Stimulated activated naive CD8-positive, alpha-beta T cell treated with anti-CD3 and anti-CD28 coated beads, Interleukin-15, amount 100 ng/mL, for 72 hours (primary cell): ENCODE results near the gene HSPA13.
A peak's percentile ranks its signal among the peaks of the same experiment; 100 is the strongest.

ENCODE experiments used
- ATAC-seq: fragments of 150-1000 bp; cut with Tn5 transposase; 2 replicates; pipeline ENCODE4 v1.10.0; 2021; ENCODE audit warnings: mild to moderate bottlenecking, moderate library complexity
- DNase-seq, 2 donors: peaks; one replicate each; pipeline ENCODE4 v3.0.0; 2021 to 2022
- H3K27ac Mint-ChIP-seq, 2 donors: one replicate each; pipeline ENCODE4 v1.8.0; 2022; ENCODE audit warnings: mild to moderate bottlenecking in 2 of 2, mixed read lengths in 2 of 2, moderate library complexity in 2 of 2
- H3K27me3 Mint-ChIP-seq: one replicate; pipeline ENCODE4 v1.8.0; 2022; ENCODE audit warnings: mixed read lengths
- H3K4me1 Mint-ChIP-seq: one replicate; pipeline ENCODE4 v1.8.0; 2022; ENCODE audit warnings: mild to moderate bottlenecking, mixed read lengths
- H3K4me3 Mint-ChIP-seq, 2 donors: one replicate each; pipeline ENCODE4 v1.8.0; 2022; ENCODE audit warnings: mild to moderate bottlenecking in 2 of 2, mixed read lengths in 2 of 2, moderate library complexity in 1 of 2
- H3K9me3 Mint-ChIP-seq, 2 donors: one replicate each; pipeline ENCODE4 v1.8.0; 2022; ENCODE audit warnings: mixed read lengths in 2 of 2

Gene HSPA13

DNA sequence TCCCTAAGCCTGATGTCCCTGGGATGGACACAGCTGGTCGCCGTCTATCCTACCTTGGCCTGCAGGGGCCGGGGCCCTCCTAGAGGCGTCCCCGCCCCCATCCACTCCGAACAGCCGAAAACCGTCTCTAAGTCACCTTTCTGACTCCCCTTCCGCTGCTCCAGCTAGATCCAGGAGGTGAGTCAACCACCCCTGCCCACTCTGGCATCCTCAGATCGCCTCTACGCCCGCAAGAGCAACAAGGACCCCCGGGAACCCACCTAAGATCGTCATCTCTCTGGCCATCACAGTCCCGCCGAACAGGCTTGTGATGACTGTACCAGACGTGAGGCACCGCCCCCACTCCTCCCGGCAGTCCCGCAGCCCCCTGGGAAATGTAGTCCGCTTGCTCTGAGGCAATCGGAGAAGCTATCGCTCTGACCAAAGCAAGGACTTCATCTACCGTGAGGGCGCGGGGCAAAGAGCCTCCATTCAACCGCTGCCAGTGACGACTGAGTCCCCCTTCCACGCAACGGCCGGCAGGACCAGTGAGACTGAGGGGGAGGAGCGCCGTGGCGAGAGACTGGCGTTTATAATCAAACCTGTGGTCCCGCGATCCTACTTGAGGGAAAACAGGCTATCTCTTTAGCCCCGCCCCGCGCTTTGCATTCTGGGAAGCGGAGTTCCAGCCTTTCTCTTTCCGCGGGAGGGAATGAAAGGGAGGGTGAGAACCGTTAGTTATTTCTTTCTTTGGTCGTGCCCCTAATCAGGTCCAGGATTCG is at the start of gene HSPA13:
Gene HSPA13, minus strand, starts transcription at position 312 of the 761 bp plus-strand sequence. Its CDS starts 27 bp downstream, at position 285.
- Mint-ChIP-seq H3K9me3 (no peaks in the 10 kb centered on the region), H3K4me3 (peak within 1 kb of the TSS; percentile 99 to 100), H3K4me1 (peaks cover 27% of the 10 kb centered on the region), H3K27ac (peak within 1 kb of the TSS; percentile 100), H3K27me3 (no peaks in the 10 kb centered on the region)
- peak; percentile 98 to 99 for DNase-seq
- peak; percentile 97 for ATAC-seq

DNA sequence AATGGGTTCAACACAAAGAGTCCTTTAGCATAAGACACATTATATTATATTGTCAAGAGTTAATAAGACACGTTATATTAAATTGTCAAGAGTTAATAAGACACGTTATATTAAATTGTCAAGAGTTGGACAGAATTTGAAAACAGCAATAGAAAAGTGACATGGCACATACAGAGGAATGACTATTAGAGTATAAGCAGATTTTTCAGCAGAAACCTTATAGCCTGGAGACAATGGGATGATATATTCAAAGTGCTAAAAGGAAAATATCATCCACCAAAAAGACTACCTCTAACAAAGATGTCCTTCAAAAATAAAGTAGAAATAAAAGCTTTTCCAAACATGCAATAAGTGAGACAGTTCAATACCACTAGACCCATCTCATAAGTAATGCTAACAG is 36.0 kb upstream of the HSPA13 start:
- Mint-ChIP-seq H3K27ac (no peak overlapping the region), H3K9me3 (peaks cover 19 to 55% of the 10 kb centered on the region in 2 donors), H3K4me1 (peaks cover 12% of the 10 kb centered on the region), H3K4me3 (no peak overlapping the region), H3K27me3 (peaks cover 22% of the 10 kb centered on the region)
- ATAC-seq (no peak), DNase-seq (no peak)

DNA sequence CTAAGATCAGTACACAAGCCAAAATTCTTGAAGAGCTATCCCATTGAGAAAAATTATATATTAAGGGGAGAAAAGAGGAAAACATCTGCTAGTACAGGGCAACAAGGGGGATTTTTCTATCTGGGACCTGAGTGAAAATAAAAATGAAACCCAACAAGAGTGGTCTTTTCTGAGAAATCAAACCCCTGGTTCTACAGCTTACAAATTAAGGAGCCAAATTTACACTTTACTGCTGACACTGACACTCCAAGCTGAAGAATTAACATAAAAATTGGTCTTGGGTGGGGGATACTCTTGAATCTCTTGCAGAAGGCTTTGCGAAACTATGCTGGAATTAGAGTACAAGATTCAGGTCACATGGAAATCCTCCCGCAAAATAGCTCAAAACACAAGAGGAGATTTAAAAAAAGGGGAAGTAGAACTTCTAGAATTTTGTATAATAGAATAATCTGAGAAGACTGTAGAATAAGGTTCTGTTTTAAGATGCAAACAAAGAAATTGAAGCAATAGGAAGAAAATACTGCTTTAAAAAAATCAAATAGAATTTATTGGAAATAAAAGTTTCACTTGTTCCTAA is 32.1 kb upstream of the HSPA13 start:
- H3K27ac Mint-ChIP-seq = peak overlapping the region; percentile 42 to 86
- no peaks in the 10 kb centered on the region for H3K27me3 Mint-ChIP-seq
- H3K9me3 Mint-ChIP-seq = peaks cover 17 to 47% of the 10 kb centered on the region in 2 donors
- ATAC-seq = no peak
- no peak overlapping the region for H3K4me3 Mint-ChIP-seq
- peaks cover 12% of the 10 kb centered on the region for H3K4me1 Mint-ChIP-seq
- DNase-seq = no peak

- H3K27ac Mint-ChIP-seq = no peak overlapping the region
- DNase-seq (no peak), ATAC-seq (no peak)
- peaks cover 14 to 15% of the 10 kb centered on the region in 2 donors for H3K9me3 Mint-ChIP-seq
- no peak overlapping the region for H3K4me3 Mint-ChIP-seq
- no peaks in the 10 kb centered on the region for H3K27me3 Mint-ChIP-seq
- H3K4me1 Mint-ChIP-seq = peaks cover 7% of the 10 kb centered on the region
Measured at GRCh38 chr21:14405962-14406361, 23.0 kb upstream of the HSPA13 start.

DNA sequence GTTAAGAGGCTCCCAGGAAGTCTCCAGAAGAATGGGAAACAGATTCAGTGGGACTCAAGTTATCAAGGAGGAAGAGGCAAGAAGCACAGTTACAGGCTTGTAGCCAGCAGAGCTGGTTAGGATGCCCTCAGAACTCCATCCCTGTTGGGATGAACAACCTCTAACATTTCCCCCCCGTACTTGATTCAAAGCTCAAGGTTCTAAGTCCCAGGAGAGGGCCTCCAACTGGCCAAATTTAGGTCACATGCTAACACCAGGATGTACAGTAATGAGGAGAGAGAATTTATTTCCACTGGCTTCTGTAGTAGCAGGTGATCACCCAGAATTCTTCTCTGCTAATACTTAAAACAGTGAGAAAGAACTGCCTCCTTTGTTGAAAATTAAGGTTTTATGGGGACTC is 22.3 kb upstream of the HSPA13 start:
- ATAC-seq (no peak), DNase-seq (no peak)
- Mint-ChIP-seq H3K27me3 (no peaks in the 10 kb centered on the region), H3K4me1 (peaks cover 7% of the 10 kb centered on the region), H3K27ac (no peak overlapping the region), H3K4me3 (no peak overlapping the region), H3K9me3 (peaks cover 8 to 12% of the 10 kb centered on the region in 2 donors)

DNA sequence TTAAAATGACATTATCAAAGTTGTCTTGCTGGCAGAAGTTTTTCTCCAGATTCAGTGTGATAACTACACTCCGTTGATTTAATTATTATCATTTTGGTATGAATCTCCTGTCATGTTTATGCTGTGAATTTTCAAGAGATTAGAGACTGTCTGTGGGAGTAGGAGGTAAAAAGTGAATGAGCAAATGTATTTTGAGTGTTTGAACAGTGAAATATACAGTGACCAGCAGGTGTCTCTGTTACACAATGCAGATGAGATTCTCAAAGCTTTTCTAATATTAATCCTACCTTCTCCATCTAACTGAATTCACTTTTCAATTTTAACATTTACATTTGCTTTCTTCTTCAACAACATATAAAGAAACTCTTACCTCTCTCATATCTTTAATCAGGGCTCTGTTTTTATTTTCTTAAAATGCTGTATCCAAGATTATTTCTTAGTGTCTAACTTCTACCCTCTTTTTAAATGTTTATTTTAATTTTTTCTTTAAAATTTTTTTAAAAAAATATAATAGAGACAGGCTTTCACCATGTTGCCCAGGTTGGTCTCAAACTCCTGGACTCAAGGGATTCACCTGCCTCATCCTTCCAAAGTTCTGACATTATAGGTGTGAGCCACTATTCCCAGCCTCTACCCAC is 20.9 kb upstream of the HSPA13 start:
- peaks cover 0 to 5% of the 10 kb centered on the region in 2 donors for H3K9me3 Mint-ChIP-seq
- no peak overlapping the region for H3K4me3 Mint-ChIP-seq
- no peaks in the 10 kb centered on the region for H3K27me3 Mint-ChIP-seq
- peaks cover 7% of the 10 kb centered on the region for H3K4me1 Mint-ChIP-seq
- no peak overlapping the region for H3K27ac Mint-ChIP-seq
- DNase-seq = no peak
- peak; percentile 61 for ATAC-seq

GRCh38 chr21:14401217-14401616 is 18.3 kb upstream of the HSPA13 start:
- DNase-seq = no peak
- Mint-ChIP-seq H3K9me3 (no peaks in the 10 kb centered on the region), H3K27me3 (peaks cover under 1% of the 10 kb centered on the region), H3K27ac (no peak overlapping the region), H3K4me3 (no peak overlapping the region), H3K4me1 (peaks cover 7% of the 10 kb centered on the region)
- ATAC-seq = no peak

DNA sequence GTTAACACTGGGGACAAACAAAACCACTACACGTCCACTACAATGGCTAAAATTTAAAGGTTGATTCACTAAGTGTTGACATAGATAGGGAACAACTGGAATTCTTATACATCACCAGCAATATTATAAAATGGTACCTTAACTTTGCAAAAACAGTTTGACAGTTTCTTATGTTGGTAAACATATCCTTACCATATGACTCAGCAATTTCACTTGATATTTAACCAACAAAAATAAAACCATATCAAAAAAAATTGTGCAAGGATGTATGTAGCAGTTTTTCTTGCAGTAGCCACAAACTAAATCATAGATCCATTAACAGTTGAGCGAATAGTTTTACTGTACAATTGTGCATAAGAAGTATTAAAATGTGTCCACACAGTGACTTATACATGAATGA is 5.3 kb upstream of the HSPA13 start:
- DNase-seq = no peak
- Mint-ChIP-seq H3K4me3 (no peak overlapping the region), H3K27ac (no peak overlapping the region), H3K9me3 (no peaks in the 10 kb centered on the region), H3K27me3 (peaks cover 14% of the 10 kb centered on the region), H3K4me1 (peaks cover 6% of the 10 kb centered on the region)
- ATAC-seq = no peak

- Mint-ChIP-seq H3K4me3 (peak overlapping the region; percentile 99 to 100), H3K27me3 (no peaks in the 10 kb centered on the region), H3K9me3 (no peaks in the 10 kb centered on the region), H3K27ac (no peak overlapping the region), H3K4me1 (peaks cover 24% of the 10 kb centered on the region)
- ATAC-seq = no peak
- DNase-seq = no peak
Measured at GRCh38 chr21:14384453-14384852, 1.5 kb upstream of the HSPA13 start.

DNA sequence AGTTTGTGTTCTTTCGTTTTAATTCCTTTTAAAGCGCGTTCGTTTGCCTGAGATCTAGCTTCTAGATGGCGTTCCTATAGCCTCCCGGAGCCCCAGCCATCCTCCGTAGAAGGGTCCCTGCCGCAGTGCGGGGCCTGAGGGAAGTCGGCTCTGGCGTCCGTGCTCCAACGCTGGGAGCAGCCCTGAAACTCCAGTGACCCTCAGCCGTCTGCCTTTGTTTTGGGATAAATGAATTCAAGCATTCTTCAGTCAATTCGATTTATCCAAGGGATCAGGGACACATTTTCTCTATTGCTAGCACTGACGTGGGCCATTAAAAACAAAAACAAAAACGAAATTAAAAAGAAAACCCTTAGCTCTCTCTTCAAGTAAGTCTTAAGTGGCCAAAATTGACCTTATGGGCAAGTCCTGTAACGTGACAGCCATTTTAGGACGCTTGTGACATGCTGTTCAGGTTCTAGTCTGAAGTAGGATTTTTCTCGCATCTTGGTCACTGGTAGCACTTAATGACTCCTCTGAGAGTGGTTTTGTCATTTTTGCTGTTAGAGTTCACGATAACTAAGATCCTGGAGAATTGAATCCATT is 742 bp upstream of the HSPA13 start:
- ATAC-seq (peak; percentile 34), DNase-seq (peak in 1 of 2 donors; percentile 18)
- Mint-ChIP-seq H3K27me3 (no peaks in the 10 kb centered on the region), H3K27ac (peak overlapping the region; percentile 100), H3K4me1 (peaks cover 27% of the 10 kb centered on the region), H3K4me3 (peak overlapping the region; percentile 99 to 100), H3K9me3 (no peaks in the 10 kb centered on the region)

GRCh38 chr21:14382486-14382834 is 486 bp downstream of the HSPA13 start:
- no peaks in the 10 kb centered on the region for H3K27me3 Mint-ChIP-seq
- H3K9me3 Mint-ChIP-seq = no peaks in the 10 kb centered on the region
- no peak for DNase-seq
- H3K4me3 Mint-ChIP-seq = peak overlapping the region; percentile 99 to 100
- H3K4me1 Mint-ChIP-seq = peaks cover 27% of the 10 kb centered on the region
- H3K27ac Mint-ChIP-seq = peak overlapping the region; percentile 100
- no peak for ATAC-seq

GRCh38 chr21:14376854-14377253 is 6.1 kb downstream of the HSPA13 start:
- Mint-ChIP-seq H3K9me3 (no peaks in the 10 kb centered on the region), H3K27me3 (no peaks in the 10 kb centered on the region), H3K27ac (peak overlapping the region in 1 of 2 donors; percentile 61), H3K4me3 (no peak overlapping the region), H3K4me1 (peaks cover 28% of the 10 kb centered on the region)
- ATAC-seq = no peak
- DNase-seq = no peak

GRCh38 chr21:14366998-14367397 is 15.9 kb downstream of the HSPA13 start:
- H3K4me3 Mint-ChIP-seq = no peak overlapping the region

GRCh38 chr21:14361958-14362357 is 21.0 kb downstream of the HSPA13 start:
- Mint-ChIP-seq H3K4me1 (no peaks in the 10 kb centered on the region), H3K9me3 (no peaks in the 10 kb centered on the region), H3K27ac (no peak overlapping the region), H3K27me3 (peaks cover 12% of the 10 kb centered on the region), H3K4me3 (no peak overlapping the region)
- no peak for DNase-seq
- ATAC-seq = no peak

More at GRCh38 chr21:14366998-14367397, 15.9 kb downstream of the HSPA13 start:
- Mint-ChIP-seq H3K4me1 (no peaks in the 10 kb centered on the region), H3K27me3 (peaks cover 8% of the 10 kb centered on the region), H3K27ac (no peak overlapping the region), H3K9me3 (no peaks in the 10 kb centered on the region)
- no peak for ATAC-seq
- no peak for DNase-seq

- Mint-ChIP-seq H3K4me3 (no peak overlapping the region), H3K4me1 (no peaks in the 10 kb centered on the region), H3K27ac (no peak overlapping the region), H3K9me3 (no peaks in the 10 kb centered on the region), H3K27me3 (peaks cover 18% of the 10 kb centered on the region)
- ATAC-seq = no peak
- no peak for DNase-seq
Measured at GRCh38 chr21:14358775-14359174, 24.2 kb downstream of the HSPA13 start.

GRCh38 chr21:14356746-14357145 is 26.2 kb downstream of the HSPA13 start:
- Mint-ChIP-seq H3K27ac (no peak overlapping the region), H3K4me3 (no peak overlapping the region), H3K27me3 (peaks cover 10% of the 10 kb centered on the region), H3K4me1 (no peaks in the 10 kb centered on the region), H3K9me3 (no peaks in the 10 kb centered on the region)
- no peak for ATAC-seq
- DNase-seq = no peak
